ENCODE results near the gene TMED4. TPM values are rescaled to one million over a fixed set of nuclear protein-coding genes. Genes with fewer than 3 reads are reported as not detected.

Gene TMED4
- polyA plus RNA-seq, 2 donors = 24.3 to 26.4 TPM

DNA sequence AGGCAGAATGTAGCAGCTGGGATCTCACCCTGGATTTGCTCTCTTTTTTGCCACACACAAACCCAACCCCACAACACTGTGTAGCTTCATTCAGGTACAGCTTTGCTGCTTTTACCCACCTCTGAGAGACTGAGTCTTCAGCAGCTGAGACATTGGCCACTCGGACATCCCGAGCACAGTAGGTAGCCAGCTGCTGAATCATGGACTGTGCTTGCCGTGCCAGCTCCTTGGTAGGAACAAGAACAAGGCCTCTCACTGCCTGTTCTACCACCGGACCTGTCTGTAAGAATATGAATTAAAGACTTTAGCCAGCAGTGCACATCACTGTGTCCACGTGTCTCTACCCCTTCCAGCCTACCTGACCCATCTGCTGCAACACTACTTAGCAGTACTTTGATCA, 9.3 kb downstream of the TMED4 start:
- Histone ChIP-seq H3K4me3 (ENCODE audit: low read depth in 1 of 2, low read length in 2 of 2) (peak overlapping the region; percentile 85 to 96), H3K36me3 (ENCODE audit: control insufficient read depth in 2 of 2, insufficient read depth in 2 of 2, low read length in 1 of 2) (peaks cover 35 to 38% of the 10 kb centered on the region in 2 donors), H3K9me3 (ENCODE audit: control insufficient read depth in 2 of 2, insufficient read depth in 1 of 2, low read depth in 1 of 2, low read length in 1 of 2) (no peaks in the 10 kb centered on the region), H3K27me3 (ENCODE audit: control insufficient read depth in 1 of 2, insufficient read depth in 2 of 2, low read length in 2 of 2) (no peaks in the 10 kb centered on the region), H3K27ac (ENCODE audit: low read depth in 2 of 2, low read length in 1 of 2) (no peak overlapping the region), H3K4me1 (ENCODE audit: control insufficient read depth in 2 of 2, insufficient read depth in 2 of 2, low read length in 1 of 2) (peaks cover 6 to 9% of the 10 kb centered on the region in 2 donors)
- WGBS, 2 donors = 57 to 60% methylated on average over 5 of the region's 5 CpGs

DNA sequence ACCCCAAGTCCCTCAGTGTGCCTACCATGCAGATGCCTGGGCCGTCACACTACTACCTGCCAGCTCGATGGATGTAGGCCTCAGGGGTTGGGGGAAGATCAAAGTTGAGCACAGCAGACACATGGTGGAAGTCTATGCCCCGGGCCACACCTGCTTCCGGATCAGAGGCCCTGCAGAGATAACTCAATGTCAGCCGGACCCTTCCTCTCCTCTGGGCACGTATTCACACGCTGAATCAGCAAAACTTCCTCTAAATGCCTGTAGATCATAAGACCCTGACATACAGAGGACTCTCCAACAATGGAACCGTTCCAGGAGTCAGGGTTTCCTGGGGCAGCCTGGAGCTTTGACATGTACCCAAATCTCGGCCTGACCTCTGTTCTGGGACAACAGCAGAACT, 12.1 kb downstream of the TMED4 start:
- Histone ChIP-seq H3K27me3 (ENCODE audit: control insufficient read depth in 1 of 2, insufficient read depth in 2 of 2, low read length in 2 of 2) (no peaks in the 10 kb centered on the region), H3K4me1 (ENCODE audit: control insufficient read depth in 2 of 2, insufficient read depth in 2 of 2, low read length in 1 of 2) (peaks cover 6 to 9% of the 10 kb centered on the region in 2 donors), H3K4me3 (ENCODE audit: low read depth in 1 of 2, low read length in 2 of 2) (no peak overlapping the region), H3K36me3 (ENCODE audit: control insufficient read depth in 2 of 2, insufficient read depth in 2 of 2, low read length in 1 of 2) (peaks cover 42 to 58% of the 10 kb centered on the region in 2 donors), H3K9me3 (ENCODE audit: control insufficient read depth in 2 of 2, insufficient read depth in 1 of 2, low read depth in 1 of 2, low read length in 1 of 2) (no peaks in the 10 kb centered on the region), H3K27ac (ENCODE audit: low read depth in 2 of 2, low read length in 1 of 2) (no peak overlapping the region)
- WGBS, 2 donors = 87 to 93% methylated on average over 9 of the region's 9 CpGs

DNA sequence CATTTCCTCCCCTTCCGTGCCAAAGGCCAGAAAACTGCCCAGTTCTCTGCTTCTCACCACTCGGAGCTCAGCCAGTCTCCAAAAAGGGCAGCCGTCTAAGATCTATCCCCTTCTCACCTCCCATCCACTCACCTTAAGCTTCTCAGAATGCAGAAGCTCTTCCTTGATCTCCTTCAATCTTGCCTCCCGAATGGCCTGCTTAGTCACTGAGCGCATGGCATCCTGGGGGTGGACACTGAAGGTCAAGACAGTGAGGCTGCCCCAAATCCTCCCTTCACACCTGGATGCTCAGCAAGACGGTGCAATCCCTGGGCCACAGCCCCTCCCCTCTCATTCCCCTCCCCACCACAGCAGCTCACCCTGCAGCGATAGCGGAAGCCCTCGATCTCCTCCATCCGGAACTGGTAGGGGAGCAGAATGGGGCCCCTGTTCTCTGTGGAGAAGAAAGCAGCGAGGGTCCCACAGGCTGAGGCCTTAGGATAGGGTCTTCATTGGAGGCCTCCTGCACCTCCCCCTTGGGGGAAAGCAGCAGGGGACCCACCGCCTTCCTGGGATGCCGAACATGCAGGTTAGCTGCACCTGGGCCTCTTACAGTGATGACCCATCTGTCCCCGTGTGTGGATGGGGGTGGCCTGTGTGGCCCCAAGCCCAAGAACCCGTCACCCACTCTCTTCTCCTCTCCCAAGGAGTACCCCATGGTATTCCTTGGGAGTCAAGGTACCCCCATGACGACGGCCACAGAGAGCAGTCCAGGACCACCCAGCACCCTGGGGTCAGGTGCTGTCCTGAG, 13.1 kb downstream of the TMED4 start:
- Histone ChIP-seq H3K9me3 (ENCODE audit: control insufficient read depth in 2 of 2, insufficient read depth in 1 of 2, low read depth in 1 of 2, low read length in 1 of 2) (no peaks in the 10 kb centered on the region), H3K36me3 (ENCODE audit: control insufficient read depth in 2 of 2, insufficient read depth in 2 of 2, low read length in 1 of 2) (peaks cover 47 to 67% of the 10 kb centered on the region in 2 donors), H3K4me1 (ENCODE audit: control insufficient read depth in 2 of 2, insufficient read depth in 2 of 2, low read length in 1 of 2) (peaks cover 5 to 6% of the 10 kb centered on the region in 2 donors), H3K4me3 (ENCODE audit: low read depth in 1 of 2, low read length in 2 of 2) (no peak overlapping the region), H3K27me3 (ENCODE audit: control insufficient read depth in 1 of 2, insufficient read depth in 2 of 2, low read length in 2 of 2) (no peaks in the 10 kb centered on the region), H3K27ac (ENCODE audit: low read depth in 2 of 2, low read length in 1 of 2) (no peak overlapping the region)
- WGBS, 2 donors = 89 to 93% methylated on average over 17 of the region's 17 CpGs

DNA sequence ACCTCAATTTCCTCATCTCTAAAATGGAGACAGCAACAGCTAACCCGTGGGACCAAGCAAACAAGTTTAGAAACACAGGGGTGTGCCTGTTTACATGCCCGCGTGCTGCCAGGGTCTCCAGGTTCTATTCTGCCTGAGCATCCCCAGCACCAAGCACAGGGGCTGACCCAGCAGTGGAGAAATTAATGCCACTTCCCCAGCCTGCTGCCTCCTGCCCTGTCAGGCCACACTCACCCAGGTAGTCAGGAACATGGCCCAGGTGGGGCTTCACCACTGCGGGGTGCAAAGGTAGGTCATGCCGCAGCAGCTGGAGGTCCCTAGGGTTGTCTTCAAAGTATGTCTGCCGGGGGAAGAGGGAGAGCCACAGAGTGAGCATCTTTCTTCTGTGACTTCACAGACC, 14.1 kb downstream of the TMED4 start:
- 91% methylated on average over 6 of the region's 6 CpGs for WGBS, 2 donors
- no peaks in the 10 kb centered on the region for H3K9me3 ChIP-seq (ENCODE audit: control insufficient read depth in 2 of 2, insufficient read depth in 1 of 2, low read depth in 1 of 2, low read length in 1 of 2)
- peaks cover 51 to 70% of the 10 kb centered on the region in 2 donors for H3K36me3 ChIP-seq (ENCODE audit: control insufficient read depth in 2 of 2, insufficient read depth in 2 of 2, low read length in 1 of 2)

DNA sequence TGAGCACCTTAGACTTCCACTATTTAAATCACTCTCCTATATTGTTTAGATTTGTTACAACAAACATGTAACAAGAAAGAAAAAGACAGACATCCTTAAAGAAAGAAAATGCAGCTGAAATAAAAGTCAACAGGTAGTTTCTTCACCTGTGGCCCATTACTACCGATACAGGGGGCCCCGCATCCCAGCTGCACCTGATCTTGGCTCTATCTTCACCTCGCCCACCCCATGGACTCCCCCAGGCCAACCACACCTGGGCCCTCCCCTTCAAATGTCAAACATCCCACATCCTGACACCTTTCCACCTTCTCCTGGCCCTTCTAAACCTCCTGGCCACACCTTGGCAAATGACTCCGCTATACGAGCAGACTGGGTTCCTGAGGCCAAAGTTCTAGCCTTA, 15.4 kb downstream of the TMED4 start:
- WGBS, 2 donors = 83 to 93% methylated on average over 5 of the region's 5 CpGs
- no peak overlapping the region for H3K4me3 ChIP-seq (ENCODE audit: low read depth in 1 of 2, low read length in 2 of 2)
- H3K9me3 ChIP-seq (ENCODE audit: control insufficient read depth in 2 of 2, insufficient read depth in 1 of 2, low read depth in 1 of 2, low read length in 1 of 2) = no peaks in the 10 kb centered on the region
- H3K36me3 ChIP-seq (ENCODE audit: control insufficient read depth in 2 of 2, insufficient read depth in 2 of 2, low read length in 1 of 2) = peaks cover 46 to 67% of the 10 kb centered on the region in 2 donors
- H3K27ac ChIP-seq (ENCODE audit: low read depth in 2 of 2, low read length in 1 of 2) = no peak overlapping the region
- H3K4me1 ChIP-seq (ENCODE audit: control insufficient read depth in 2 of 2, insufficient read depth in 2 of 2, low read length in 1 of 2) = peaks cover 0 to 6% of the 10 kb centered on the region in 2 donors
- H3K27me3 ChIP-seq (ENCODE audit: control insufficient read depth in 1 of 2, insufficient read depth in 2 of 2, low read length in 2 of 2) = no peaks in the 10 kb centered on the region

More for the DNA sequence above, 14.1 kb downstream of the TMED4 start:
- H3K27me3 ChIP-seq (ENCODE audit: control insufficient read depth in 1 of 2, insufficient read depth in 2 of 2, low read length in 2 of 2) = no peaks in the 10 kb centered on the region
- H3K4me3 ChIP-seq (ENCODE audit: low read depth in 1 of 2, low read length in 2 of 2) = no peak overlapping the region
- H3K27ac ChIP-seq (ENCODE audit: low read depth in 2 of 2, low read length in 1 of 2) = no peak overlapping the region
- H3K4me1 ChIP-seq (ENCODE audit: control insufficient read depth in 2 of 2, insufficient read depth in 2 of 2, low read length in 1 of 2) = peaks cover 4 to 7% of the 10 kb centered on the region in 2 donors

DNA sequence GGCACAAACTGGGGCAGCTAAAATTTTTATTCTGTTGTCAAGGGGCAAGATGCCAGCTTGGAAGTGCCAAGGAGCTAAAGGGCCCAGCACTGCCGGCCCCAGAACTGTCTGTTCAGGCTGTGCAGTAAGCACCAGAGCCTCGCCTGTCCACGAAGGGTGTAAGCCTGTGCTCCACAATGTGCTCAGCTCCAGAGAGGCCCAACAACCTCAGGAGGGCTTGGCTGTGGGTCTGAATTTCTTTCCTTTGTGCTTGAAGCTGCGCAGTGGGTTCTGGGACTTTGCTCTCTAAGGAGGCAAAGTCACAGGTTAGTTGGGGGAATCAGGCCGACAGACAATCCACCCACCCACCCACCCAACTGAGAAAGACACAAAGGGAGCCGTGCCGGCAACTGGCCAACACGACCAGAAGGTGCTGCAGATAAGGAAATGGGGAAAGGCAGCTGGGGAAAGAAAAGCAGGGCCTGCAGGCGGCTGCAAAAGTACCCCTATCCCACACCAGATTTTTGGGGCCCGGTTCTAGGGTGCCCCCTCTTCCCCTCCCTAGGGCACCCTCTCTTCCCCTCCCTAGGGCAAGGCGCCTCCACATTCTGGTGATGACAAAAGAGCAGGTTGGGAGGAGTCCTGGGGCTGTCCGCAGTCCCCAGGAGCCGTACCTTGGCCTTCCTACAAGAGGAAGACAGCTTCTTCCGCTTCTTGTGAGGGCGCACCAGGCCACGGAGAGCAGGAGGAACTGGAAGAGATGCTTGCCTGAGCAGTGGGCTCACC, 16.1 kb downstream of the TMED4 start:
- peak overlapping the region in 1 of 2 donors; percentile 28 for H3K27ac ChIP-seq (ENCODE audit: low read depth in 2 of 2, low read length in 1 of 2)
- H3K9me3 ChIP-seq (ENCODE audit: control insufficient read depth in 2 of 2, insufficient read depth in 1 of 2, low read depth in 1 of 2, low read length in 1 of 2) = no peaks in the 10 kb centered on the region
- 72 to 74% methylated on average over 16 of the region's 16 CpGs for WGBS, 2 donors
- H3K36me3 ChIP-seq (ENCODE audit: control insufficient read depth in 2 of 2, insufficient read depth in 2 of 2, low read length in 1 of 2) = peaks cover 40 to 61% of the 10 kb centered on the region in 2 donors
- H3K4me1 ChIP-seq (ENCODE audit: control insufficient read depth in 2 of 2, insufficient read depth in 2 of 2, low read length in 1 of 2) = peaks cover 0 to 7% of the 10 kb centered on the region in 2 donors
- no peaks in the 10 kb centered on the region for H3K27me3 ChIP-seq (ENCODE audit: control insufficient read depth in 1 of 2, insufficient read depth in 2 of 2, low read length in 2 of 2)
- no peak overlapping the region for H3K4me3 ChIP-seq (ENCODE audit: low read depth in 1 of 2, low read length in 2 of 2)

DNA sequence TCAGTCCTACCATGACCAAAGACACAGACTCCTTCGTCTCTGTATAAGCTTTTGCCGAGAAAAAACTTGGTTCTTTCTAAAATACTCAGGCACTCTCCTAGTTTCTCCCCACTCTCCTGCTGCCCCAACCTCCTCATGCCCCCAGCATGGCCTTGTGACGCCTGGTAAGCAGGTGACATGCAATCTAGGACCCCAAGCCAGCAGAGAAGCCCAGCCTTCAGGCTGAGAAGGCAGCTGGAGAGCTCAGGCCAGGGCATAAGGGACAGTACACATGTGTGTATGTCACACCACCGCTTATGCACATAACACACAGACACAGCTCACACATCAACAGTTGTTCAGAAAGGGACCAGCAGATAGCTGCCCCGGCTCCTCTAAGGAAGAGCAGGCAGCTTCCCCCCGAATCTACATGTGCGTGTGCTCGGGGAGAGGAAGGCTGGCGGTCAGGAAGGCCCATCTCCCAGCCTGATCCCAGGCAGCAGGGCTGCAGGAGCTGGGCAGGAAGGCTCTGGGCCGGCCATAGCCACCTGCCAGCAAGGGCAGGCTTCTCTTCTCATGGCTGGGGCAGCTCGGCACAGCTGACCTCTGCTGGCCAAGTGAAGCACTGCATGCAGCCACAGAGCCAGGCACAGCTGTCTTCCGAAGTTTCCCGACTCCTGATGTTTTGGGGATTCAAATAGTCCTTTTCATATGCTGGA, 16.8 kb downstream of the TMED4 start:
- Histone ChIP-seq H3K4me3 (ENCODE audit: low read depth in 1 of 2, low read length in 2 of 2) (no peak overlapping the region), H3K4me1 (ENCODE audit: control insufficient read depth in 2 of 2, insufficient read depth in 2 of 2, low read length in 1 of 2) (peaks cover 0 to 7% of the 10 kb centered on the region in 2 donors), H3K27ac (ENCODE audit: low read depth in 2 of 2, low read length in 1 of 2) (no peak overlapping the region), H3K36me3 (ENCODE audit: control insufficient read depth in 2 of 2, insufficient read depth in 2 of 2, low read length in 1 of 2) (peaks cover 39 to 56% of the 10 kb centered on the region in 2 donors), H3K27me3 (ENCODE audit: control insufficient read depth in 1 of 2, insufficient read depth in 2 of 2, low read length in 2 of 2) (no peaks in the 10 kb centered on the region), H3K9me3 (ENCODE audit: control insufficient read depth in 2 of 2, insufficient read depth in 1 of 2, low read depth in 1 of 2, low read length in 1 of 2) (no peaks in the 10 kb centered on the region)
- WGBS, 2 donors = 58 to 62% methylated on average over 13 of the region's 13 CpGs

DNA sequence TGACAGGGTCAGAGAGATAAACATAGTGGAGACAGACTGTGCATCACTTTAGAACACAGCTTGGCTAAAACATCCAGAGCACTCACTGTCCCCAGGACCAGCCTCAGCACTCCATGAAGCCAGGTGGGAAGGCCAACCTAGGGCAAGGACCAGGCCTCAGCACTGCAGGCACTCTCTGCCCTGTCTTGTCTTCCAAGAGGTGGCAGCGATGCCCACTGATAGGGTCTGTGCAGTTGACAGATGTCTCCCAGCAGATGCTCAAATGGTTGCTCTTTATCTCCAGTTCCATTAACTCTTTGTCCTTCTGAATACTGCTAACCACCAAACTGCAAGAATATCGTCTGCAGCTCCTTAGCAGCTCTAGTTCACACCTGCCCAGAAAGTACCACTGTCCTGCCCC, 17.4 kb downstream of the TMED4 start:
- 86 to 92% methylated on average over 2 of the region's 2 CpGs for WGBS, 2 donors
- H3K27ac ChIP-seq (ENCODE audit: low read depth in 2 of 2, low read length in 1 of 2) = no peak overlapping the region
- H3K4me3 ChIP-seq (ENCODE audit: low read depth in 1 of 2, low read length in 2 of 2) = no peak overlapping the region
- H3K27me3 ChIP-seq (ENCODE audit: control insufficient read depth in 1 of 2, insufficient read depth in 2 of 2, low read length in 2 of 2) = no peaks in the 10 kb centered on the region
- no peaks in the 10 kb centered on the region for H3K9me3 ChIP-seq (ENCODE audit: control insufficient read depth in 2 of 2, insufficient read depth in 1 of 2, low read depth in 1 of 2, low read length in 1 of 2)
- peaks cover 33 to 49% of the 10 kb centered on the region in 2 donors for H3K36me3 ChIP-seq (ENCODE audit: control insufficient read depth in 2 of 2, insufficient read depth in 2 of 2, low read length in 1 of 2)
- H3K4me1 ChIP-seq (ENCODE audit: control insufficient read depth in 2 of 2, insufficient read depth in 2 of 2, low read length in 1 of 2) = peaks cover 0 to 7% of the 10 kb centered on the region in 2 donors

DNA sequence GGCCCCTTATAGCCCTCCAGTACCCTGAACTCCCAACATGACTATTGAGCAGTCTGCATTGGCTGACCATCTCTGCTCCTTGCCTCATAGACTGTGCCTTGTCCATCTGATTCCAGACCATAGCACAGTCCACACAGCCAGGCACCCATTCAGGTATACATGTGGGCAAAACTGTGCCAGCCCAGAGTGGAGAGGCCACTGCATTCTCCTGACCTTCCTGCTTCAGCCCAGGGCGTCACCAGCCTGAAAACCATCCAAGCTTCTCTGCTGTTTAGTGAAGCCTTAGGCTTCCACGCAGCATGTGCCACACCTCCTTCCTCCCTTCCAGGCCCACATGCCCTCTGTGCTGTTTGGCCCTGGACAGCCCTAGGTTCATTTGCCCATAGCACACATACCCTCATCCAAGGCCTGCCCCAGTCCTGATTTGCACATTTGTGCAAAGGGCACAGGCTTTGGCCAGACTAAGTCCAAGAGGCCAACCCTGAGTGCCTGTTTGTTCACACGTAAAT, 18.8 kb downstream of the TMED4 start:
- H3K9me3 ChIP-seq (ENCODE audit: control insufficient read depth in 2 of 2, insufficient read depth in 1 of 2, low read depth in 1 of 2, low read length in 1 of 2) = no peaks in the 10 kb centered on the region
- peaks cover 20 to 36% of the 10 kb centered on the region in 2 donors for H3K36me3 ChIP-seq (ENCODE audit: control insufficient read depth in 2 of 2, insufficient read depth in 2 of 2, low read length in 1 of 2)
- H3K27ac ChIP-seq (ENCODE audit: low read depth in 2 of 2, low read length in 1 of 2) = no peak overlapping the region
- WGBS, 2 donors = 67 to 70% methylated on average over 3 of the region's 3 CpGs
- H3K4me1 ChIP-seq (ENCODE audit: control insufficient read depth in 2 of 2, insufficient read depth in 2 of 2, low read length in 1 of 2) = peaks cover 0 to 7% of the 10 kb centered on the region in 2 donors
- no peak overlapping the region for H3K4me3 ChIP-seq (ENCODE audit: low read depth in 1 of 2, low read length in 2 of 2)
- H3K27me3 ChIP-seq (ENCODE audit: control insufficient read depth in 1 of 2, insufficient read depth in 2 of 2, low read length in 2 of 2) = no peaks in the 10 kb centered on the region
